Stomach (tissue), 4 donors: ENCODE measurements around the gene INAVA.

Source experiments
- CTCF ChIP-seq, 7 experiments: fragments of 450-650 bp in 4 of 7; fragments of 200-600 bp in 3 of 7; sonication (generic) in 3 of 7; IDR thresholded peaks; one replicate each; pipeline ENCODE4 v1.5.1; 2016 to 2019; ENCODE audit warnings: antibody characterized with exemption in 7 of 7, control low read depth in 2 of 7, mild to moderate bottlenecking in 1 of 7
- EP300 ChIP-seq: sonication (generic); formaldehyde crosslinking; IDR thresholded peaks from one replicate; pipeline ENCODE4 v1.6.1; 2017; ENCODE audit warnings: antibody characterized with exemption
- POLR2A ChIP-seq, 4 donors: fragments of 450-650 bp; IDR thresholded peaks; one replicate each; pipeline ENCODE4 v1.6.1; 2016; ENCODE audit warnings: antibody characterized with exemption in 4 of 4, control low read depth in 2 of 4, mild to moderate bottlenecking in 1 of 4, moderate library complexity in 1 of 4
- POLR2AphosphoS5 ChIP-seq, 3 donors: sonication (generic); formaldehyde crosslinking; IDR thresholded peaks; one replicate each; pipeline ENCODE4 v1.6.1; 2016; ENCODE audit warnings: antibody characterized with exemption in 3 of 3

GRCh38 chr1:200880212-200880611 lies 14.5 kb upstream of the INAVA start:
- TF ChIP-seq CTCF (IDR thresholded peaks at IDR 0.05): no peak
- no peak for TF ChIP-seq POLR2AphosphoS5 (IDR thresholded peaks at IDR 0.05)
- TF ChIP-seq POLR2A (IDR thresholded peaks at IDR 0.05): no peak
- TF ChIP-seq EP300: no peak
